B cell (primary cell): ENCODE data around the gene RPS4Y1. TPM values are rescaled to one million over a fixed set of nuclear protein-coding genes. Genes with fewer than 3 reads are reported as not detected.

Experiments
- ATAC-seq: fragments of 200-7000 bp; cut with Tn5 transposase; one replicate; pipeline ENCODE4 v1.10.0; 2021; ENCODE audit warnings: low read depth, mild to moderate bottlenecking, moderate number of reproducible peaks, moderate library complexity
- CTCF ChIA-PET: fragments of 350-600 bp; sonication (Branson Sonifier 250); formaldehyde crosslinking; loops from one replicate; lab custom pipeline; 2021; ENCODE audit warnings: antibody characterized with exemption, inconsistent platforms; lab: Charles Lee
- POLR2A ChIA-PET: fragments of 350-600 bp; sonication (Branson Sonifier 250); formaldehyde crosslinking; loops from one replicate; lab custom pipeline; 2021; ENCODE audit warnings: antibody characterized with exemption; lab: Charles Lee
- DNase-seq: peaks from one replicate; pipeline ENCODE4 v3.0.0; 2013
- H2AFZ ChIP-seq: 2 replicates; pipeline ENCODE4 v1.6.1; 2012; ENCODE audit warnings: mild to moderate bottlenecking, low read depth, low read length; ENCODE audit not compliant: insufficient read depth, poor library complexity, severe bottlenecking
- H3K27ac ChIP-seq, 2 donors: 1 replicate in 1 of 2; 2 replicates in 1 of 2; pipeline ENCODE4 v1.5.1; 2012 to 2013; ENCODE audit warnings: low read length in 2 of 2, mild to moderate bottlenecking in 2 of 2, moderate library complexity in 1 of 2
- H3K27me3 ChIP-seq, 4 experiments: fragments of 200-600 bp in 1 of 4; sonication (generic) in 1 of 4; replicated peaks in 1 of 4; 1 replicate in 2 of 4; 2 replicates in 2 of 4; pipeline versions ENCODE4 v1.6.1 to v1.7.0; 2013 to 2016; ENCODE audit warnings: low read length in 3 of 4, mild to moderate bottlenecking in 2 of 4, mixed read lengths in 1 of 4, moderate library complexity in 1 of 4; ENCODE audit not compliant: insufficient read depth in 4 of 4, control insufficient read depth in 3 of 4; ENCODE audit errors: control extremely low read depth in 1 of 4
- H3K36me3 ChIP-seq, 2 experiments: replicated peaks in 1 of 2; 1 replicate in 1 of 2; 2 replicates in 1 of 2; pipeline versions ENCODE4 v1.6.1 to v1.7.1; 2013; ENCODE audit warnings: low read length in 1 of 2; ENCODE audit not compliant: insufficient read depth in 2 of 2, control insufficient read depth in 1 of 2; ENCODE audit errors: control extremely low read depth in 1 of 2, extremely low read depth in 1 of 2
- H3K4me1 ChIP-seq, 2 donors: fragments of 200-600 bp in 1 of 2; sonication (generic) in 1 of 2; 1 replicate in 1 of 2; 2 replicates in 1 of 2; pipeline versions ENCODE4 v1.5.1 to v1.6.1; 2013 to 2017; ENCODE audit warnings: low read length in 2 of 2; ENCODE audit not compliant: control insufficient read depth in 2 of 2, insufficient read depth in 2 of 2
- H3K4me2 ChIP-seq: replicated peaks from 2 replicates; pipeline ENCODE3; 2012; ENCODE audit warnings: mild to moderate bottlenecking, low read depth, low read length; ENCODE audit not compliant: poor library complexity, severe bottlenecking
- H3K4me3 ChIP-seq, 5 experiments: fragments of 200-600 bp in 1 of 5; sonication (generic) in 1 of 5; 1 replicate in 3 of 5; 2 replicates in 2 of 5; pipeline versions ENCODE4 v1.5.1 to v1.7.0; 2011 to 2016; ENCODE audit warnings: low read length in 4 of 5, mild to moderate bottlenecking in 4 of 5, low read depth in 2 of 5, control low read depth in 1 of 5, moderate library complexity in 1 of 5; ENCODE audit not compliant: insufficient read depth in 1 of 5; ENCODE audit errors: control extremely low read depth in 1 of 5, extremely low read depth in 1 of 5
- H3K79me2 ChIP-seq: fragments of 200-600 bp; sonication (generic); one replicate; pipeline ENCODE4 v1.6.0; 2016; ENCODE audit warnings: low read length; ENCODE audit not compliant: control insufficient read depth, insufficient read depth
- H3K9ac ChIP-seq: fragments of 200-600 bp; sonication (generic); 2 replicates; pipeline ENCODE4 v1.6.1; 2017; ENCODE audit warnings: mild to moderate bottlenecking, low read length, moderate library complexity
- H3K9me3 ChIP-seq, 3 donors: one replicate each; pipeline versions ENCODE4 v1.6.1 to v1.7.1; 2013; ENCODE audit warnings: low read length in 2 of 3; ENCODE audit not compliant: control insufficient read depth in 2 of 3, insufficient read depth in 1 of 3; ENCODE audit errors: control extremely low read depth in 1 of 3
- H4K20me1 ChIP-seq: 2 replicates; pipeline ENCODE4 v1.6.0; 2012; ENCODE audit warnings: mild to moderate bottlenecking, low read length; ENCODE audit not compliant: insufficient read depth, control insufficient read depth, poor library complexity, severe bottlenecking
- H3K27ac Mint-ChIP-seq: one replicate; pipeline ENCODE4 v1.8.0; 2021; ENCODE audit warnings: mixed read lengths
- H3K27me3 Mint-ChIP-seq: one replicate; pipeline ENCODE4 v1.8.0; 2021; ENCODE audit warnings: mixed read lengths
- H3K4me1 Mint-ChIP-seq: one replicate; pipeline ENCODE4 v1.8.0; 2021; ENCODE audit warnings: mixed read lengths
- H3K4me3 Mint-ChIP-seq: one replicate; pipeline ENCODE4 v1.8.0; 2021; ENCODE audit warnings: mixed read lengths
- H3K9me3 Mint-ChIP-seq: one replicate; pipeline ENCODE4 v1.8.0; 2022; ENCODE audit warnings: mixed read lengths; ENCODE audit not compliant: insufficient read depth
- CTCF ChIP-seq: fragments of 200-600 bp; IDR thresholded peaks from one replicate; pipeline ENCODE4 v1.8.0; 2022; ENCODE audit warnings: antibody characterized with exemption, mild to moderate bottlenecking
- EZH2 ChIP-seq: IDR thresholded peaks from 2 replicates; pipeline ENCODE4 v1.6.1; 2012; ENCODE audit warnings: borderline replicate concordance, low read depth, mild to moderate bottlenecking, moderate library complexity, low read length; ENCODE audit not compliant: insufficient read depth, poor library complexity, severe bottlenecking
- WGBS: methylation state at CpG from one replicate; pipeline ENCODE4 v1.1.5; 2013; ENCODE audit warnings: missing lambda C conversion rate; ENCODE audit not compliant: insufficient coverage; 5-methylcytosine and 5-hydroxymethylcytosine counted together
- intact Hi-C: fragments of 100-400 bp; cut with micrococcal nuclease; formaldehyde crosslinking; loops from one replicate; pipeline ENCODE4 v1.10.0; 2022
- polyA minus RNA-seq: library from RNA; depleted of rRNA, polyadenylated mRNA; stranded (reverse); fragments of >200 nt; gene quantifications from 2 replicates; pipeline ENCODE4 v1.2.3, GENCODE V29; 2012
- polyA plus RNA-seq: library from polyadenylated mRNA; depleted of rRNA; stranded (reverse); fragments of >200 nt; gene quantifications from 2 replicates; pipeline ENCODE4 v1.2.3, GENCODE V29; 2012
- total RNA-seq, 2 donors: library from RNA; stranded (reverse); fragments of 120-200 nt in 1 of 2; gene quantifications; 1 replicate in 1 of 2; 2 replicates in 1 of 2; pipeline versions ENCODE4 v1.2.3 to v1.2.4, GENCODE V29; 2013 to 2022

RPS4Y1 gene
- total RNA-seq (302 and 304 TPM in 2 replicates), polyA plus RNA-seq (not detected in 2 replicates), polyA minus RNA-seq (not detected in 2 replicates)
- 531 TPM for total RNA-seq (2013)

GRCh38 chrY:2841471-2841893 lies at the start of gene RPS4Y1:
Gene RPS4Y1, plus strand, starts transcription at chrY:2841602. Its CDS starts 23 bp downstream, at chrY:2841625.
- peaks cover 29% of the 10 kb centered on the region for H3K4me1 Mint-ChIP-seq
- no peak within 1 kb of the TSS for H3K4me2 ChIP-seq
- H3K79me2 ChIP-seq: no peaks in the 10 kb centered on the region
- H3K36me3 ChIP-seq: peaks cover 0 to 34% of the 10 kb centered on the region in 2 experiments
- no peaks in the 10 kb centered on the region for H3K27me3 ChIP-seq
- no peaks in the 10 kb centered on the region for H4K20me1 ChIP-seq
- H3K4me3 Mint-ChIP-seq: peak within 1 kb of the TSS; percentile 96
- peaks cover 0 to 21% of the 10 kb centered on the region in 2 donors for H3K4me1 ChIP-seq
- ChIA-PET POLR2A (no interaction called here), CTCF (no interaction called here)
- intact Hi-C loops: loop anchor here (2.0 kb wide), 1 partner anchor 93 kb away; the partner anchor contains the start of gene ZFY
- H3K27me3 Mint-ChIP-seq: peaks cover 5% of the 10 kb centered on the region
- TF ChIP-seq CTCF: no peak
- TF ChIP-seq EZH2: no peak
- H3K9ac ChIP-seq: no peak within 1 kb of the TSS
- H3K4me3 ChIP-seq: peak within 1 kb of the TSS in 2 of 5 experiments; percentile 67 to 72
- no peaks in the 10 kb centered on the region for H3K9me3 Mint-ChIP-seq
- peak; percentile 87 for ATAC-seq
- peak within 1 kb of the TSS; percentile 93 for H3K27ac Mint-ChIP-seq
- WGBS: under 1% methylated on average over 12 of the region's 22 CpGs
- H2AFZ ChIP-seq: no peak within 1 kb of the TSS
- peak within 1 kb of the TSS in 1 of 2 donors; percentile 69 for H3K27ac ChIP-seq
- peak; percentile 84 for DNase-seq
- H3K9me3 ChIP-seq: peaks cover 0 to 8% (median 0%) of the 10 kb centered on the region in 3 donors

- POLR2A ChIA-PET: no interaction called here
- Histone ChIP-seq H3K9ac (no peak overlapping the region), H2AFZ (no peak overlapping the region), H3K4me3 (no peak overlapping the region), H3K27ac (no peak overlapping the region), H3K27me3 (no peaks in the 10 kb centered on the region), H4K20me1 (no peaks in the 10 kb centered on the region), H3K36me3 (no peaks in the 10 kb centered on the region), H3K79me2 (no peaks in the 10 kb centered on the region), H3K4me2 (no peak overlapping the region), H3K9me3 (no peaks in the 10 kb centered on the region), H3K4me1 (no peaks in the 10 kb centered on the region)
- CTCF ChIA-PET: no interaction called here
- Mint-ChIP-seq H3K9me3 (no peaks in the 10 kb centered on the region), H3K4me1 (no peaks in the 10 kb centered on the region), H3K27ac (no peak overlapping the region), H3K4me3 (no peak overlapping the region), H3K27me3 (peaks cover 13% of the 10 kb centered on the region)
- TF ChIP-seq EZH2 (no peak), CTCF (no peak)
- WGBS: 100% methylated on average over 1 of the region's 7 CpGs
- ATAC-seq (no peak), DNase-seq (no peak)
- intact Hi-C loops: no loop called here
Observed at GRCh38 chrY:2796977-2797523, 44.4 kb upstream of the RPS4Y1 start.
